GM18873 (cell line): ENCODE results near the gene ATP6V1F.
A peak's percentile ranks its signal among the peaks of the same experiment; 100 is the strongest.

ENCODE experiments used
- ATAC-seq: cut with Tn5 transposase; IDR thresholded peaks from one replicate; pipeline ENCODE4 v1.9.1; 2021; ENCODE audit warnings: mild to moderate bottlenecking, moderate library complexity, moderate number of reproducible peaks; ENCODE audit not compliant: unreplicated experiment, low FRiP score

Gene ATP6V1F, protein sequence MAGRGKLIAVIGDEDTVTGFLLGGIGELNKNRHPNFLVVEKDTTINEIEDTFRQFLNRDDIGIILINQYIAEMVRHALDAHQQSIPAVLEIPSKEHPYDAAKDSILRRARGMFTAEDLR

DNA sequence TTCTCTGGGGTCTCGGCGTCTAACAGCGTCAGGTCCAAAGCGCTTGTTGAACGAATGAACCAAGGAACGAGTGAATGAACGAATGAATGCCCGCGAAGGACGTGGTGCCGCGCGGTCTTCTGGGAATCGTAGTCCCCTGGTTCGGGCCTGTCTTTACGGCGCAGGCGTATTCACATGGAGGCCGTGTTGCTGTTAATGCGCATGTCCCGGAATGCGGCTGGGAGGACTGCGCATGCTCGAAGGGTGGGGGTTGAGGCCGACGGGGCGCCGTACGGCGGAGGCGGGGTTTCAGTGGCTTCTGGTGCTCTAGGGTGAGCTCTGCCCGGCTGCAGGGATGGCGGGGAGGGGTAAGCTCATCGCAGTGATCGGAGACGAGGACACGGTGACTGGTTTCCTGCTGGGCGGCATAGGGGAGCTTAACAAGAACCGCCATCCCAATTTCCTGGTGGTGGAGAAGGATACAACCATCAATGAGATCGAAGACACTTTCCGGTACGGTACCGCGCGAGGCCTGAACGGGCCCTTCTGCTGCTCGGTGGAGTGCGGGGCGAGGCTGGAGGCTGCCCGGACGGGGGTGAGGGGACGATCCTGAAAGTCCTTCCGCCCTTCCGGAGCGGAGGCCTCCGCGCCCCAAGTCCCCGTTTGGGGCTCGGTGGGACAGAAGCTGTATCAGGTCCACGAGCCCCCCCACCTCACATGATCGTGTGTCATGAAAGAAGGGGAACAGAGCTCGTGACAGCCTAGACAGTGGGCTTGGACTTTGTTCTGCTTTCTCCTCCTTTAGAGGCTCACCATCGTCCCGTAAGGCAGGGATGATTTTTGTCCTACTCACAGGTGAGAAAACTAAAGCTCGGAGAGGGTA is at the start of gene ATP6V1F:
ATP6V1F (plus strand) TSS at position 286 of the 862 bp plus-strand sequence; CDS start at position 335, 49 bp downstream.
- peak; percentile 77 for ATAC-seq

DNA sequence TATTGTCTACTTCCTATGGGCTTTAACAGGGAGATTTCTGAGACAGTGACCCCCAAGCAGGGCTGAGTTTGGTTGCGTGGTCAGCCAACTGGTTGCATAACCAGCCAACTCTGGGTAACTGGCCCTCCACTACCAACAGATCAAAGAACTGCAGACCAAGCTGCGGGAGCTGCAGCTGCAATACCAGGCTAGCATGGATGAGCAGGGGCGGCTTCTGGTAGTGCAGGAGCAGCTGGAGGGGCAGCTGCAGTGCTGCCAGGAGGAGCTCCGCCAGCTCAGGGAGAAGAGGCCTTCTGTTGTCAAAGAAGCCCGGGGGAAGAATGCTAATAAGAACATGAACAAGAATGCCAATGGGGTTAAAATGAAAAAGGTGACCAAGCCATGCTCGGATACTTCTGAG is 48.2 kb upstream of the ATP6V1F start:
- ATAC-seq, result no peak

DNA sequence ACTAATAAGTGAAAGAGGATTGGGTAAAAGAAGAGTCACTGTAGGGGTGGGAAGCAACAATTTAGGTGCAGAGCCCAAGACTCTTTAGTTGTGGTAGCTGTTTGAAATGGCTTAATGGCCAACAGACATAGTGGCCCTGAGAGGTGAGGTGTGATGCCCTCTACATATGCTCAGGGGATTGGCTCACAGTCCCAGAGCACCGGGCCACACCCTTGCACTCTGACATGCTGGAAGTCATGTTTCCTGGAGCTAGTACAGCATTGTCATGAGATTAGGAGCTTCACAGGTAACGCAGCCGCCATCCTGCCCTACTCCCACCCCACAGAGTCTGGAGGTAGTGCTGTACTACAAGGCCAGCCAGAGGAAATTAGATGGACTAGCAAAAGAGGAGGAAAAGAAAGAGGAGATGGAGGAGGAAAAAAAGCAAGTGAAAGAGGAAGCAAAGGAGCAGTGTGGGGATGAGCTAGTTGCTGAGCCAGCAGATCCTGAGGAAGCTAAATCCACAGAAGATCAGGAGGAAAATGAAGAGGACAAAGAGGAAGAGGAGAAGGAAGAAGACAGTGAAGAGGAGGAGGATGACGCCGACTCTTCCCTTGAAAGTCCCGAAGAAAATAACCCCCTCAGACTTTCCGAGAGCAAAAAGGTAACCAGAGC is 47.2 kb upstream of the ATP6V1F start:
- no peak for ATAC-seq

DNA sequence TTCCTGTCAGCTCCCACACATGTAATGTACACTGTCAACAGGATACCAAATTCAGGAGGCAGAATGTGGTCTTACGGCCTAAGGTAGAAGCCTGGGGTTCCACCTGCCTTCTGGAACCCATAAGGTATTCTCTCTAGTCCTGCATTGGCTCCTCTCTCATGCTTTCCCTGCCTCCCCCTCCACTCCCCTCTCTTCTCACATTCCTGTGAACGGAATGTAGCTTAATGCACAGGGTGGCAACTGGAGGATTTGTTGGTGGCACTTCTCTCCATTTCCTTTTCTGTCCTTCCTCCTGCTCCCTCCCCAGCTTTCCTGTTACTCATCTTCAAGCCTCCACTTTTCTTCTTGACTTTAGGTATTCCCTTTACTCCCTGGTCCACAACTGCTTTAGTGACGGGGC is 44.0 kb upstream of the ATP6V1F start:
- ATAC-seq, result no peak

DNA sequence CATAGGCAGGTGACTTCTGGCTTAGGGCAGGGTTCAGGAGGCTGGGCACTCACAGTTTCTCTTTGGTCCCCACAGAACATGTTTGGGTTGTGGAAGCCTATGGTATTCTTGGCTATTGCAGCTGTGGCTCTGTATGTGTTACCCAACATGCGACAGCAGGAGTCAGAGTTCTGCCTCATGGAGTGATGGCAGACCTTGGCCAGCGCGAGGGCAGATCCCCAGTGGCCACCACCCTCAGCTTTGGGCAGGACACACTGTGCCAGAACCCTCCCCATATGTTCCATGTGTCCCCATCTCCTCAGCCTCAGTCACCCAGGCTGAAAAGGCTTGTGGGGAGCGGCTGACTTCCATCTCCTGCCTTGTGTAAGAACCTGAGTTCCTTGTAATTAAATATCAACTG is 40.9 kb upstream of the ATP6V1F start:
- ATAC-seq, result no peak

DNA sequence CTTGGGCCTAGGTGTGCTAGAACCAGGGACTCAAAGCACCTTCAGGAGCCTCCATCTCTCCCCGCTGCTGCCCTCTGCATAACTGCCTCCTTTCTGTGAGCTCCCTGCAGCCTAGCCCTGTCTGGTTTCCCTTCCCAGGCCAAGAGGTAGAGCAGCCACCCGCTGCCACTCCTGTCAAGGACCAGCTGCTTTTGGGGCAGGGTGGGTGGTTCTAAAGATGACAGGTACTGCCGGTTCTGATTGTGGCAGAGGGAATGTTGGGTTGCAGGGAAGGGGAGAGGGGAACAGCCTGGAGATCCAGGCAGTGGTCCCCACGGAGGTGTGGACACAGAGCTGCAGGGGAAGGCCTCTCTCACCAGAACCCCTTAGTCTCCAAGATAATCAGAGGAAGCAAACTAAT is 36.1 kb upstream of the ATP6V1F start:
- no peak for ATAC-seq

DNA sequence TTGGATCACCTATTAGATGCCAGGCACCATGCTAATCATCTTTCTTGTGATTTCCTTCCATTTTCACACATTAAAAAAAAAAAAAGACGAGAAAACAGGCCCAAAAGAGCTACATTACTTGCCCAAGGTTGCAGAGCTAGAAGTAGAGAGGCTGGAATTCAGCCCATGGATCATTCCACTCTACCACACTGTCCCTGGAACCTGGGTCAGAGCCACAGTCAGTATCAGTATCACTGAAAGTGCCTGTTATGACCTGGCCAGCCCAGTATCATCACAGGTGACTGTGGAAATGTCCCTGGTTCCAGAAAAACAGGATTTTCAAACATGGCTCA is 35.8 kb upstream of the ATP6V1F start:
- ATAC-seq, result no peak

DNA sequence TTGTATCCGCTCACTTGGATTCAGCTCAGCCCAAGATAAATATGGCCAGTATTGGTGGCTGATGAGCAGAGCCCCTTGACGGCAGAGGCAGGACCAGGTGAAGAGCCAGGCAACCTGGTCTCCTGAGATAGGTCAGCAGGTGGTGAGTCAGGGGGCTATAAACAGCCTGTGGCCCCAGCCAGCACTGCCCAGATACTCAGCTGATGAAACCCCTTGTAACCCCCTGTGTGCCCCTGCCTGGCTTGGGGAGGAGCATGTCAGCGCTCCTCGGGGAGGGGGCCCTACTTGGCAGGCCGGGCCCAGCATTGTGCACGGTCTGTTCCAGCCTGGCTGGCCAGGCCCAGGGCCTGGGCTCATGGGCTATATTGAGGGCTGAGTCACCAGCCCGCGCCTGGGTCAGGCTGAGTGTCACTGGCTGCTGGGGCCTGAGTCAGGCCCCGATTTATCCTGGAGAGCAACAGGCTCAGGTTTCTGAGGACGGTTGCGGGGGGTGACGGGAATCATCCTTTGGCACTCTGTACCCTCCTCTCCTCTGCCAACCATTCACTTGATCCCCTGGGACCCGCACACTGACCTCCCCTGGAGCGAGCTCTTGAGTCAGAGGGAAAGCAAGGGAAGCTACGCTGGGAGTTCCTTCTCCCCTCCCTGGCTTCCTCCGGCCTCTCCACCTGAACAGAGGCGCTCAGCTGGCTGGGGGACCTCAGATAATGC is 35.3 kb upstream of the ATP6V1F start:
- ATAC-seq, result no peak

DNA sequence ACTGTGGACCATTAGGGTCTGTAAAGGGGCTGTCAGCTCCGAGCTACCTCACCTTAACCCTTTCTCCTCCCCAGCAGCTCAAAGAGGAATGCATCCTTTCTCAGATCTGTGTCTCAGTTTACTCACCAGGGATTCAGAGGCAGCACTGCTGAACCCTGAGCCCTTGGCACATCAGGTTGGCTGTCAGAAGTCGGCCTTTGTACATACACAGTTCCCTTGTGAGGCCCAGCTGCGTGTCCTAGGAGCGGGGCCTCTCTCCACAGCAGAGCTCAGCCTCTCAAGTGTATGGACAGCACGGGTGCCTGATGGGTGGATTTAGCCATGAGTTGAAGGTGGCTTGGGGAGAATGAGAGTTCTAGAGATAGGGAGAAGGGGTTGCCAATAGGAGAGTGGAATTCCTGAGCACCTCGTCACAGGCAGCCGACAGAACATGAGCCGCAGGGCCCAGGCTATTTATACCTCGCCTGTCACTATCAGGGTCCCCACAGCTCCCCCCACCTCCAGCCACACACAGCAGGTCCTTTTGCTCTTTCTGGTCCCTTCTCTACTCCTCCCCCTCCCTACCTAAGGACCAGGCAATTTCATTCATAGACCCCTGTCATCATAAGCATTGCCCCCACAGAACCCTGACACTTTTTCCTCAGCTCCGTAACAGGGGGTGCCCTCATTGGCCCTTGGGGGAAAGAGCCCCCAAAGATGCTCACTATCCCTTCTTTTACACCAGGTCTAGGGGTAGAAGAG is 34.5 kb upstream of the ATP6V1F start:
- ATAC-seq, result no peak

DNA sequence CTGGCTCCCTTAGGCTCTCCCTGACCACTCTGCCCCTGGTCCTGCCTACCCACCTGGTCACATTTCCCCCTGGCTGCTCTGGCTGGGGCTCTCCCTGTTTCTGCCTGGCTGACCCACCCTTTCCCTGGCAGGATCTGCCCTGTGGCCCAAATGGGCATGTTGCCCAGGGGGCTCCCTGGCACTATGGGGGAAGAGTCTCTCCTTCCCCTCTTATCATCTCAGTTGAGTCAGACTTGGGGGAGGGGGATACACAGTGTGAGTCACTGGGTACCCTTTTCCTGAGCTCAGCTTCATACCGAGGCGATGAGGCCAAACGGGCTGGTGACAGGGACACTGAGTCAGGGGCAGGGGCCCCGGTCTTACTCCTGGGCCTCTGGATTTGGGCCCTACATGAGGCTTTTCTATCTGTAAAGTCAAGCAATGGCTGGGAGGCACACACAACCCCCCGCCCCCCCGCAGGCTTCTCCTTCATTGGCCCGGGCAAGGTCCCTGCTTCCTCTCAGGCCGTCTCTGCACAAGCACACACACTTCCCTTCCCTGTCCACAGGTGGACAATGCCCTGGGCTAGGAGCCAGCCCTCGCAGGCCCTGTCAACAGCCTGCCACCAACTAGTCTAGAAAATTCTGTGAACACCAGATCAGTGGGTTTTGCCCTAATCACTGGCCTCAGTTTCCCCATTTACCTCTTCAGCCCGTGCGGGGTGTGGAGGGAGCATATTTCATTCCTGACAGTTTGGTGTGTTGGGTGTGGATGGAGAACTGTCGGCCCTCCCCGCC is 33.1 kb upstream of the ATP6V1F start:
- ATAC-seq, result no peak

DNA sequence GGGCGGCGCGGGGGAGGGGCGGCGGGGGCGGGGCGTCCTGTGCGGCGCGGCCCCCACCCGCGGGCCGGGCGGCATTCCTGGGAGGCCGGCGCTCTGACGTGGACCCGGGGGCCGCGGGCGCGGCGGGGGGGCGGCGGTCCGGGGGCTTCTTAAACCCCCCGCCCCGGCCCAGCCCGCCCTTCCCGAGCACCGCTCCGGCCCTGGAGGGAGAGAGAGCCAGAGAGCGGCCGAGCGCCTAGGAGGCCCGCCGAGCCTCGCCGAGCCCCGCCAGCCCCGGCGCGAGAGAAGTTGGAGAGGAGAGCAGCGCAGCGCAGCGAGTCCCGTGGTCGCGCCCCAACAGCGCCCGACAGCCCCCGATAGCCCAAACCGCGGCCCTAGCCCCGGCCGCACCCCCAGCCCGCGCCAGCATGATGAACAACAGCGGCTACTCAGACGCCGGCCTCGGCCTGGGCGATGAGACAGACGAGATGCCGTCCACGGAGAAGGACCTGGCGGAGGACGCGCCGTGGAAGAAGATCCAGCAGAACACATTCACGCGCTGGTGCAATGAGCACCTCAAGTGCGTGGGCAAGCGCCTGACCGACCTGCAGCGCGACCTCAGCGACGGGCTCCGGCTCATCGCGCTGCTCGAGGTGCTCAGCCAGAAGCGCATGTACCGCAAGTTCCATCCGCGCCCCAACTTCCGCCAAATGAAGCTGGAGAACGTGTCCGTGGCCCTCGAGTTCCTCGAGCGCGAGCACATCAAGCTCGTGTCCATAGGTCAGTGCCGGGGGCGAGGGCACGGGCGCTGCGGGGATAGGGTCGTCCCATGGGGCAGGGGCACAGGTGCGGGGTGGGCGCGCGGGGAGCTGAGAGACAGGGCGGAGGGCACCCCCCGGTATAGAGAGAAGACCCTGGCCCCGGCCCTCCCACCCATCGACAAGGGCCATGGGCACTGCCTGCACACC is 32.2 kb upstream of the ATP6V1F start, which contains the start of gene FLNC:
FLNC (plus strand) TSS at position 176 of the 947 bp plus-strand sequence; CDS start at position 408, 232 bp downstream.
- ATAC-seq, result no peak

DNA sequence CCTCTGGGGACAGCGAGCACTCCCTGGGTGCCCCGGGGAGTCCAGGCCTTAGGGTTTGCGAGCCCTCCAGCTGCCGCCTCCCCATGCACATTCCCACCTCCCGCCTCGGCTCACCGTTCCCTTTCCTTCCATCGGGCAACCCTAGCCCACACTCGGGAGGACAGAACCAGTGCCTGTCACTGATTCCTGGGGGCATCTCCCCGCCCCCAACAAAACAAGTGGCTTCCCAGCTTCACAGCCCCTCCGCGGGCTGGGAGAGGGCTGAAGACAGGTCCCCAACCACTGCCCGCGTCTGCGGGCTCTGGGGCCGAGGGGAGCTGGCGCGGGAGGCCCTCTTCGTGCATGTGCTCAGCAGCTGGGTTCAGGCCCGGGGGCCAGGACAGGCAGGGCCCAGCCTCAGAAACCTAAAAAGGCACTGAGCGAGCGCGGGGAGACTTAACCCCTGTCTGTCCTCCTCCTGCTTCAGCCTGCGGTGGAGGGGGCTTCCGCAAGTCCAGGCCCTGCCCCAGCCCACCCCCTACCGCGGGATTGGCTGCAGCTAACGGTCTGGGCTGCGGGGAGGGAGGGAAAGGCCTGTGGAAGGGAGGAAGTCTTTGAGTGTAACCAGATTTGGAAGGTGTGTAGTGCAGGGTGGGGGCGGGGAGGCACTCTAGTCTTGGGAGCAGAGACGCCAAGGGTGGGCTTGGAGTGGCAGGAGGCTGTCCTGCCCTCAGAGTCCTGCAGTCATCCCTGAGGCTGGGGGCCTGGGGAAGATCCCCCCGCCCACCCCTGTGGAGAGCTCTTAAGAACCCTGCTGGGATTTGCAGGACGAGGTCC is 31.3 kb upstream of the ATP6V1F start:
- ATAC-seq, result no peak

DNA sequence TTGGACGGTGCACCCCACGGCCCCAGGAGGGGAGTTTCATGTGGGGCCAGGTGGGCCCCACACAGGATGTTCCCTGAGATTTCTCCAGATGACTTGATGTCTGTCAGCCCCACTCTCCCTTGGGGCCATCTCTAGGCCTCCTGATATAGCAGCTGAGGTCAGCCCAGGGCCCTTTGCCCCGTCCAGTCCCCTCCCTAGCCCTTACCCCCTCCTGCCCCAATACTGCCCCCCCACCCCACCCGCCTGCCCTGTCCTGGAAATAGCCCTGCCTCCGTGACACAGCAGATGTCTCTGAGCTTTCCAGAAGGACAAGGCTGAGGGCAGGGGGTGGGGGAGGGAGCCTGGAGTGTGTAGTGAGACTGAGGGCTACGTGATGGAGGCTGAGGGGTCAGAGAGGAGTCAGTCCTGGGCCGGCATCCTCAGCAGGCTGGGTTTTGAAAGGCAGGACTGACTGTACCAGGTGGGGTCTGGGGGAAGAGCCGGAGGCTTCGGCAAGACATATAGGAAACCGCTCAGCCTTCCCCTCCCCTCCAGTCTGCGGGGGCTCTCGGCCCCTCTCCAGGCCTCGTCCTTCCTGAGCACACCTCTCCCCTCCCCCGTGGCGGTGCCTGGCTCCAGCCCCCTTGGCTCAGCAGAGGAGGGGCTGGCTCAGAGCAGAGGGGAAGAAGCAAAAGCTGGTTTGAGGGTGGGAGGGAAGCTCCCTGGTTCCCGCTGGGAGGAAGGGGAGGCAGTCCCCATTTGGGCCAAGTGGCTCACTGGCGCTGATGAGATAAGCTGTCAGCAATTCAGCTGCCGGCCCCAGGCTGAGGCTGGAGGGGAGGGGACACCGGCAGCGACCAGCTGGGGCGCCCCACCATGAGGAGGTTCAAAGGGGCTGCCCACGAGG is 30.4 kb upstream of the ATP6V1F start:
- no peak for ATAC-seq

DNA sequence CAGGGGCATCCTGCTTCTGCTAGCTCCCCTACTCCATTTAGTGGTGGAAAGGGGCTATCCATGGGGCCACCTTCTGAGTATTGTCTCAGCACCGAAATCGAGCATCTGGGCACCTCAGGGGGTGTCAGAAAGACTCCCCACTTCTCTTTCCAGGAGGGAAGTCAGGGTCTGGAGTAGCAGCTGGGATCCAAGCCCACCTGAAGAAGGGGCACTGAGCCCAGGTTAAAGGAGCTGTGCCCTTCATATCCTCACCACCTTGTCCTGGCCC is 29.8 kb upstream of the ATP6V1F start:
- ATAC-seq, result no peak

DNA sequence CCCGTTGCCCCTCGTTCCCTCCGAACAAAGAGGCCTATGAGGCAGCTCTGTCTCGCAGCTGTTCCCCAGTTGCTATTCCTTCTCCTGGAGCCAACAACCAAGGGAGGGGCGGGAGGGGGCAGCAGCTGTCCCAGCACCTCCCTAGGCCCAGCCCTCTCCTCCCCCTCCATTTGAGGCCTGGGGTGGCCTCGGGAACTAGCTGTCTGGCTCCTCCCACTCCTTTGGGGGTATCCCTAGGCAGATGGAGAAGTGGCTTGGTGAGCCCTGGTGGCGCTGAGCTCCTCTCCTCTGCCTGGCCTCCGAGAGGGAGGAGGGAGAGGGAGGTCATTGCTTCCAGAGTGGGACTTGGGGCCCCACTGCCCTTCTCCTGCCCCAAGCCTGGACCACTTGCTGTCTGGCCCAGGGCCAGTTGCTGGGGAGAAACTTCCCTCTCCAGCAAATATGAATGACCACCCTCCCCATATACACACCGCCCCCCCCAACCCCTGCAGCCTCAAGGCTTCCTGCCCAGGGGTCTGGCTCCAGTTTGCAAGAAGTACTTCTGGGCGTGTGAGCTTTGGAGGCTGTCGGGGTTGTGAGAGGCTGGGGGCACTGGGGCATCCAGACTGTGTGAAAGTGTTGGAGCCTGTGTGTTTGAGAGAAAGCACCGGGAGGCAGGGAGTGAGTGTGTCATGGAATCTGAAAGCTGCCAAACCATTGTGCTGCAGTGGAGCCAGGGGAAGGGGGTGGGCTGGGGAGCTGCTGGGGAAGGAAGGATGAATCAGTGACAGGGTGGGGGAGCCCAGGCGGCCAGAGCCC is 29.3 kb upstream of the ATP6V1F start:
- ATAC-seq, result no peak

DNA sequence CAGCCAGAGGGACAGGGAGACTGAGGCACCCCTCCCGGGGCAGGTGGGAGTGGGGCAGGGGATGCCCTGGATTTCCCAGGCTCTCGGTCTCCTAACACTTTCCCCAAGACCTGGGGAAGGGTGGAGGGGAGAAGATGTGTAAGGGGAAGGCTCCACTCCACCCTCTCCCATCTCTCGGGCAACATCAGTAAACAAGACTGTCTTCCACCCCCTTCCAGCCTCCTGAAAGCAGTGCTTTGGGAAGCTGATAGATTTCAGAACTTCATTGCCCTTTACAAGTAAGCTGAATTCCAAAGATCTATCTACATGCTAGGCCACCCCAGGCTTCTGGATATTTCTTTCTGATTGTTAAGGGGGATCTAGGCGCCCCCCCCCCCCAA is 28.7 kb upstream of the ATP6V1F start:
- no peak for ATAC-seq
